Stimulated activated naive CD4-positive, alpha-beta T cell treated with Interleukin-2 at 50 U/mL for 16 hours (primary cell): ENCODE data around the gene KIF6.
"Not testable (repeated sequence)": the region's sequence is repeated elsewhere in the genome, so short reads cannot be mapped to it uniquely, and the experiment has no call there.

ENCODE experiments used
- DNase-seq: peaks from one replicate; lab custom pipeline; 2025; lab: John Stamatoyannopoulos, UW

The KIF6 gene

DNA sequence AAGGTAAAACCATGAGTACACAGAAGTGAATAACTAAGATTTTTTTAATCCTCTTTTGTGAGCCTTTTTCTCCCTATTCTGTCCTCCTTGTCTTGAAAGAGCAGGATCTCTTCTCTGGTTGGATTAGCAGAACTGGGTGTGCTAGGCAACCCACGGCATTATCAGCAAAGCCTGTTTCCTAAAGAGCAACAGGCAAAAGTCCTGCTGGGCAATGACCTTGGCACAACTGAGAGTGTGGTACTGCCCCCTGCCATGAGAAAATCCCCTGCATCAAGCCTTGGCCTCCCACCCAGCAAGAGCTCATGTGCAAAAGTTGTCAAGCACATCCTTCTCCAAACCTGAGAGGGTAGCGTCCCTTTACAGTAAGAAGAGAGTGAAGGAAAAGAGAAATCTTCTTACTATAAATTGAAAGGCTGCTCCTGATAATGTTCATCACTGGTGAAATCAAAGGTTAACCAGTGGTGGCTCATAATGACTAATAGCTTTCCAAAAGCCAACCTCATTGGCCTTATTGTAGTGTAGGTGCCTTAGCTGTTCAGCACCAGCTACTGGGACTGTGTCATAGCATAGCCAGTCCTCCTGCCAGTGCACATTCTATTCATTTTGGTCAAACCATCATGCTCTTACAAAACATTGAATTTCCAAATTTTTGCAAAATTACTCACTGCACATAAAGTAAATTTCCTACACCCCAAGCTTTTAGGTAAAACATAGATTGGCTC, 17.1 kb downstream of the KIF6 start:
- no peak for DNase-seq

DNA sequence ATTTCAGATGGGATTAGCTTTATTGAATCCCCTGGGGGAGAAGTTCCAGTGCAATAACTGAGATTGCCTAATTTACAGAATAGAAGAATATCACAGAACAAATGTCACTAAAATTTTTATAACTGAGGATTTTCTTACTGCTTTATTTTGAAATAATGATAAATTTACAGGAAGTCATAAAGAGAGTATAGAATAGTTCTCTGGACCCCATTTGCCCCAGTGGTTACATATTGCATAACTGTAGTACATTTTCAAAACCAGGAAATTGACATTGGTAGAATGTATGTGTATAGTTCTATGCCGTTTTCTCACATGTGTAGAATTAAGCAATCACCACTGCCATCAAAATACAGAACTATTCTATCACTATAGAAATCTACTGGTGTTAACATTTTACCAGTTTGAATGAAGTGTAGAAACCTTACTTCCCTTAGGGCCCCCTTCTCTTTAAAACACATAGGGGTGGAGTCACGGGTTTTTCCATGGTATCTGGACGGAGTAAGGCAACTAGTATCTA, 18.3 kb downstream of the KIF6 start:
- DNase-seq = no peak

DNA sequence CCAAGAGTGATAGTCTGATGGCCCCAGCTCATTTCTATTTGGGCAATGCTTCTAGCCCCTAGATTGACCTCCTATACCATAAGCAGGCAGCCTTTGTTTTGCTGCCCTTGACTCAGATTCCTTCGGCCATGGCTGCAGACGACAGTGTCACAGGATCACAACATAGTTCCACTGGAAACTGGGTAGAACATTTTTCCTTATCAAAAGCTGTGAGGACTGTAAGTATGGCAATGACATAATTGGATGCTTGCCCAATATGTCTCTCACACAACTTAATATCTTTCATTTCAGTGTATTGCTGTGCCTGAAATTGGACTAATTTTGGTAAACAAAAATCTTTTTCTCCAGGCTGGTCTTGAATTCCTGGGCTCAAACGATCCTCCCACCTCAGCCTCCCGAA, 22.9 kb downstream of the KIF6 start:
- no peak for DNase-seq

DNA sequence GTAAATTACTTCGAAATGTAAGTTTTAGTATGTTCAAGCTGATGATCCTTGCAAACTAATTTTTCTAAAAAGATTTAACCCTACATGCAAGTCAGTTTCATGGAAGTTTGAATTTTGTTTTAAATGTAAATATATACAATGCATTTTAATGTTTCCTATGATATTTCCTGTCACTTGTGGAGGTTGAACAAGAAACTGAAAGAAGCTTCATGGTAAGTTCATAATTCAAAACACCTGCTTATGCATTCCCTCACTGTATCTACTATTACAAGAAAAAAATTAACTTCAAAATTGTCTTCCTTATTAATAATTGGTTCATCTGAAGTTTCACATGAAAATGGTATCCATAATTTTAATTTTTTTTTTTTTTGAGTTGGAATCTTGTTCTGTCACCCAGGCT, 24.8 kb downstream of the KIF6 start:
- no peak for DNase-seq

DNA sequence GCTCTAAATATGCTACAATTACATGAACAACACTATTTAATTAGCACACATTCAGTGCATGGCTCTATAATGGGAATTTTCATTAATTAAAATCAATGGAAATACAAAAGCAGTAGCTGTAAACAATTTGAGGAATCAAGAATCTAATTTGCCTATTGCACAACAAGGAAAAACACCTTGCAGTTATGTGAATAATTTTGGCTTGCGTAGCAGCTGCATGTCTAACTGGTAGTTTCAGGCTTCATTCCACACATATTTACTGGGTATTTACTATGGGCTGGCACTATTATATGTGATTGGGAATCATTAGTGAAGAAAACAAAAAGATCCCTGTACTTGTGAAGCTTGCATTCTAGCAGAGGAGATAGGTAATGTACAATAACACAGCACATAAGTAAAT, 26.4 kb downstream of the KIF6 start:
- DNase-seq = no peak

DNA sequence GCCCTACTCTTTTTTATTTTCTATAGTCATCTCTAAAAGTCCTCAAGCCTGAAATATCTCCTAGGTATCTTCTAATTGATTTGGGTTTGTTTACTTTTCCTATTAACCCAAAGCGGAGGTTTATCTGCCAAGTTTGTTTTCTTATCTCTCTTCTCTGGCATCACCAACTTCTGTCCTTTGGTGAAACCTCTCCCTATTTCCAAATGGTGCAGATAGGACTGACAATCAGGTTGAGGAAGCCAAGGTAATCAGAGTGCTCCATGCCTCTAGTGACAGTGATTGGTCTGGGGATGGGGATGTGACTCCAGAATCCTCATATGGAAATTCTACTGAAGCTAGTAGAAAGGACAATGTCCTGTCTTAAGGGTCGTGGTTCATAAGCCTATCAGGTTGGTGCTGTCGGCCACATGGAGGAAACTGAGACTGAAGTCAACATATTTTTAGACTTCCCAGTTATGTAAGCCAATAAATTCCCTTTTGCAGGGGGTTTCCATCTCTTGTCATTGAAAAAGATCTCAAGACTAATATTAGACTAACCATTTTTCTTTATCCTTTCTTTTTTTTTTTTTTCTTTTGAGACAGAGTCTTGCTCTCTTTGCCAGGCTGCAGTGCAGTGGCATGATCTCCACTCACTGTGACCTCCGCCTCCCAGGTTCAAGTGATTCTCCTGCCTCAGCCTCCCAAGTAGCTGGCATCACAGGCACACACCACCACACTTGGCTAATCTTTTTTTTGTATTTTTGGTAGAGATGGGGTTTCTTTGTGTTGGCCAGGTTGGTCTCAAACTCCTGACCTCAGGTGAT, 28.0 kb downstream of the KIF6 start:
- no peak for DNase-seq

DNA sequence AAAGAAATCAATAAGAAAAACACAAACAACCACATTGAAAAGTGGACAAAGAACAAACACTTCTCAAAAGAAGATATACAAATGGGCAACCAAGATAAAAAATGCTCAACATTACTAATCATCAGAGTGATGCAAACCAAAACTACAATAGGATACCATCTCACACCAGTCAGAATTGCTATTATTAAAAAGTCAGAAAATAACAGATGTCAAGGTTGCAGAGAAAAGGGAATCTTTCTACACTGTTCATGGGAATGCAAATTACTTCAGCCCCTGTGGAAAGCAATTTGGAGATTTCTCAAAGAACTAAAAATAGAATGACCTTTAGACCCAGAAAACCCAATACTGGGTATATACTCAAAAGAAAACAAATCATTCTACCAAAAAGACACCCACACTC, 29.8 kb downstream of the KIF6 start:
- no peak for DNase-seq

DNA sequence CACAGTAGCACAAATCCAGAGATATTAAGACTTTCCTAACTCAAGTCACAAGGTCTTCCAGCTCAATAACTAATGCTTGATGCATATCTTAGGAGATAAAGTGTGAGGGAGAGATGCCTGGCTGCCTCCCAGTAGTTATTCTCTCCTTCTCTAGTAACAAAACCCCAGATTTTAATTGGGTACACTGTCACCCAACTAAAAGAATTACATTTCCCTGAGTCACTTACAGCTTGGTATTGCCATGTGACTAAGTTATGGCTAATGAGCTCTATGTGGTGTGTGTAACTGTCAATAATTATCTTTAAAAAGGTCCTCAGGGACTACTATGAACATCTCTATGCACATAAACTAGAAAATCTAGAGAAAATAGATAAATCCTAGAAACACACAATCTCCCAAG, 32.0 kb downstream of the KIF6 start:
- DNase-seq = no peak

DNA sequence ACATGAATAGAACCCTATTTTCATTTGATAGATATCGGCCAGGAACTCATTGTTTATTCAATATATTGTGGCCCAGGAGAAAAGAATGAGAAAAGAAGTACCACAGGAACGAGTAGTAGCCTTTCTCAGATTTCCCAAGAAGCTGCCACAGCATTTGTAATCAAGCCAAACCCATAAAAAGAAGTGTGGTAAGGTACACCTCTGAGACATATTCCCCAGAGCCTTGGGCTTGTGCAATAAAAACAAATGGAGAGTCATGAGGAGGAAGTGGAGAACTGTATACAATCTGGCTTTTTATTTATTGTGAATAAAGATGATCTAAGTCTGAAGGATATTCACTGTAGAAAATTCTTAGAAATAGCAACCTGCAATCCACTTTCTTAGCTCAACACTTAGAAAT, 36.7 kb downstream of the KIF6 start:
- no peak for DNase-seq

DNA sequence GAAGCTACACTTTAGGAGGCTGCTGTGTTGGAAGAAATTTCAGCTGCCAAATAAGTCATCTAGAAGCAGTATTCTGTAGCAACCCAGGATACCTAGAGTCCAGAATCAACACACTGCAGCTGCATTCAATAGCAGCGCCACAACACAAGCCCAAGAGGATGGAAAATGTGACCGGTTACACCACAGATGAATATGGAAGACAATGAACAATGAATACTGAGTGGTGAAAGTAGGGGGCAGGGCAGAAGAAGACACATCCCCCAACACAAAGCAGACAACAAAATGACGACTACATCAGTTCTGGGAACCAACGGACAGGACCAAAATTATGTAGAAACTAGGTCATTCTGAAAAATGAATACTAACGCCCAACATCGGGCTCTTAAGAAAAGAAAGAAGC, 38.2 kb downstream of the KIF6 start:
- DNase-seq = no peak

DNA sequence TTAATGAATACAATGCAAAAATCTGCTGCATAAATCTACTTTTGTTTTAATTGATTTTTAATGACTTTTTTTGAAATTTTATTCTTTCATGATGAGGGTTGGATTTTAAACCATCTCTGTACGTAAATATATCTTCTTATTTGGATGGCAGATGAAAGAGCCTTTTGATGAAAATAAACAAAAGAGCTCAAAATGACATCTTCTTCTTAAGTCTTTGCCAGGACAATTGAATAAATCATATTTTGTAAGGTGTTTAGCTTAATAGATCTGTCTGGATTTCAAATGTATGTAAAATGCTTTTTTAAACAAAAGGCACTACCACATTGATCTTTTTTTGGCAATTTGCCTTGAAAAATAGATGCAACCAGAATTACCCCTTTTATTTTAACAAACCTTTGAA, 39.3 kb downstream of the KIF6 start:
- no peak for DNase-seq

DNA sequence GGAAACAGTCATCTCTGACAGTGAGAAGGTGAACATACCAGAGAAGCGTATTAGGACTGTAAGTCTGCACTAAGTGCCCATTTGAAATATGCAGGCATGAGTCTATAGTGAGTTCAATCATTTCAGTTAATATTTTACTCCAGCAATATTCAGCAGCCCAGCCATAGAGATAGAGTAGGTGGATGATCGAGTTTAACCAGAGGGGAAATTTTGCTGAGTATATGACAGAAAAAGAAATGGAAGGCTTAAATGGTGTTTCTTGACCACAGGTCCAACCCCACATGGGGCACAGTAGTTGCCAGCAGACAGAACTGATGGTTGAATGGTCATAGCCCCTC, 39.8 kb downstream of the KIF6 start:
- DNase-seq = no peak

DNA sequence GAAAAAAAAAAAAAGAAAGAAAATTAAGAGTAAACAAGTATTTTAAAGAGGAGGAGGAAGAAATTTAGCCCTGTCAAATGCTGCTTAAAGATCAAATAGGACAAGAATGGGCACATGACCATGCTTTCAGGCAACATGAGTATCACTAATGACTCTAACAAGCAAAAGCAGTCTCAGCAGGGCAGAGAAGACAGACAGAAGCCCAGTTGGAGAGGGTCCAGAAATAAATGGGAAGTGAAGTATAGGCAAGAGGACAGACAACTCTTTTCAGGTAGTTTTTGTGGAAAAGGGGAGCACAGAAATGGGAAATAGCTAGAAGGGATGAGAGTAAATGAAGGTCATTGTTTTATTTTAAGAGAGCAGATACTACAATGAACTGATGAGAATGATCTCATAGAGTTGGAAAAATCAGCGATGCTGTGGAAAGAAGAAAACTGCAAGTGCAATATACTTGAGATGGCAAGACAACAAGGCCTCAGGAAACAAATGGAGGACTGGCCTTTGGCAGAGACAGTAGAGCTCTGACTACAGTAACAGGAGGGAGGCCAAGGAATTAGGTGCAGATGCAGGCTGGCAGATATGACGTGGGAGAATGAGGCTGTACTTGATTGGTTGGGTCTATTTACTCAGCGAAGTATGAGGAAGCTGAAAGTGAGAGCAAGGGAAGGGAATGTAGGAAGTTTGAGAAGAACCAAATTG, 40.3 kb downstream of the KIF6 start:
- DNase-seq = no peak

DNA sequence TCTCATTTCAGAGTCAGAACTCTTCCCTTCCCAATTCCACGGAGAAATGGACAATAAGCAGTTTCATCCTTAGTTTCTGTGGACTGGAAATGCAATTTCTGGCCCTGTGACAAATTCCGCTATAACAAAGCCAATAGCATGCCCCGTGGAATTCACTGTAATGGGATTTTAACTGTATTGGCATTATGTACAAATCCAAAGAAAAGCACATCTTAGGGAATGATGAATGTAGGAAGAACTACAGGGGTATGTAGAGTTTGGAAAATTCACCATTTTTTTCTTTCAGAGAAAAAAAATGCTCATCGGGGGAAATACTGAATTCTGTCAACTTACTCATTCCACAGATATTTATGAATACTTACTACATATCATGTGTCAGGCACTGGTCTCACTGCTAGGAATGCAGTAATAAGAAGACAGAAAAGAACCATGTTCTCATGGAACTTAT, 43.5 kb downstream of the KIF6 start:
- no peak for DNase-seq

DNA sequence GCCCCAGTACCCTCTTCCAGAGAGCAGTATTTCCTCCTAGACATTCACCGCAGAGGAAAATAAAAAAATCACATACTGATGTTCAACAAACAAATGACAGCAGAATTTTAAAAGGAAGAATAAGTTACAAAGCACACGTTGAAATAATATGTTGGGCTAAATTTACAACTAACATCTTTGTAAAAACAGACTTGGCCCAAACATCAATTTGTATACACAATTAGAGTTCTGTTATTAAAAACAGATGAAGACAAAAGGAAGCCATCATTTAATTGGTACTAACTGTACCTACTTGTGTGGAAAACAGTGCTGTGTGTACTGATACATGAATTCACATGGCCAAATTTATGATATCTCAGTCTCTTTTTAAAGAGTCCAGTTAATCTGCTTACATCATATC, 46.3 kb downstream of the KIF6 start:
- no peak for DNase-seq

DNA sequence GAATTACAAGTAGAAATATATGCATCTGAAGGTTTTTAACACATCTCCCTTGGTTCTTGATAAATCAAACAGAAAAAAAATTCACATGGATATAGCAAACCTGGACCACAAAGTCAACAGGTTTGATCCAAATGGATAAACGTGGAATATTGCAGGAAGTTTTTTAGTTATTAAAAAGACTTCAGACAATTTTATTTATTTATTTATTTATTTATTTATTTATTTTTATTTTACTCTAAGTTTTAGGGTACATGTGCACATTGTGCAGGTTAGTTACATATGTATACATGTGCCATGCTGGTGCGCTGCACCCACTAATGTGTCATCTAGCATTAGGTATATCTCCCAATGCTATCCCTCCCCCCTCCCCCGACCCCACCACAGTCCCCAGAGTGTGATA, 47.9 kb downstream of the KIF6 start:
- DNase-seq = not testable (repeated sequence)

DNA sequence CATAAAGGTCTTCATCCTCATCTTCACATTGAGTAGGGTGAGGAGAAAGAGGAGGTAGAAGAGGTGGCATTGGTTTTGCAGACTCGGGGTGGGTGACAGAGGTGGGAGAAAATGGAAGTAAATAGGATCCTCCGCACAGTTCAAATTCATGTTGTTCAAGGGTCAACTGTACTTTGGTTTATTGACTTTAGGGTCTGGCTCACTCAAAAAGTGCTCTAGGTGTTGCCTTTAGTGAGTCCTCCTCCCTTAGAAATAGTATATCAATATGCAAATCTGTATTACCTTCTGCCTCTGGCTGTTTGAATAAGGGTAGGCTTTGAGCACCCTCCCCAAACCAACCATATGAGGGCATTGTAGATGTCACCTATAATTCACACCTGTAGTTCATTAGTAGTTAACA, 54.7 kb downstream of the KIF6 start:
- no peak for DNase-seq

DNA sequence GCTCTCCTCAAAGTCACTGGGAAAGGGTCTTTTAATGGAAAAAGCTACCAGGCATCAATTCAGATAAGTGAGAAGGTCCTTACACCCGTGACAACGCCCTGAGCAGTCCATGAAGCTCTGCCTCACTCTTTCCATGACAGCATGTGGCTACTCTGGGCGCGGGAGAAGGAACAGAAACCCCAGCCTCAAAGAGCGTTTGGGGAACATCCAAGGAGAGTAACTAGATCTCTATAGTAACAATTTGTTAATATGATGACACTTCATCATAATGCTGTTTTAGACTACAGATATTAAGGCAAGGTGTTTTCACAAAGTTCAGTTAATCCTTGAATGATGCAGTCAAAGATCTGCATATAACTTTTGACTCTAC, 55.2 kb downstream of the KIF6 start:
- DNase-seq = no peak

DNA sequence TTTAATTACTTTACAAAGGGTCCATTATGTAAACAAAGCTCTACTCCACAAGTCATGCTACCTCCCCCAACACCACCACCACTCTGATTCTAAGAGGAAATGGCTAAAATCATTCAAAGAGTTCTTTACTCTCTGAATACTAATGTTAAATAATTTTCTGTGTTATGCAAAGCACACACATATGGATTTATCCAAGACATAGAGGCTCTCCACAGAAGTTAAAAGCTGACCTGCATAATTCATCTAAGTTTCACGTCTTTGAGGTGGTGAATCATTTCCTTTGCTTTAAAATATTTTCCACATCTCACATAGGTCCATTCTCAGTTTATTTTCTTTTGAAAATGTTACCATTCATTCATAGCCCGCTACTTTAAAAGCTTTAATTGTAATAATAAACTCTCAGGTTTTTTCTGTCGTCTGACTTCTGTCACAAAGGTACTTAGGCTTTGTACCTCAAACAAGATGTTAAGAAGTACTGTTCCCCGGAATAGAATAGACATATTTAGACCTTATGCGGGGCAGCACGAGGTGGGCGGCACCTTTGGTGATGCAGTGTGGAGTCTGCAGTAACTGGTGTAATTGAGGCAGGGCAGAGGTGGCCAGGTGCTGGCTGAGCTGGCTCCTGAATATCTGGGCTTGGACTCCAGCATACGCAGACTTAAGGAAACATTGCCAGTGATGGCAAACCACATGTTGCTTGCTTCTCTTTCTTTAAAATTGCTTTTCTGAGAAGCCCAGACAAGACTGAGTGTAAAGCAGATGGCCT, 55.8 kb downstream of the KIF6 start:
- no peak for DNase-seq

DNA sequence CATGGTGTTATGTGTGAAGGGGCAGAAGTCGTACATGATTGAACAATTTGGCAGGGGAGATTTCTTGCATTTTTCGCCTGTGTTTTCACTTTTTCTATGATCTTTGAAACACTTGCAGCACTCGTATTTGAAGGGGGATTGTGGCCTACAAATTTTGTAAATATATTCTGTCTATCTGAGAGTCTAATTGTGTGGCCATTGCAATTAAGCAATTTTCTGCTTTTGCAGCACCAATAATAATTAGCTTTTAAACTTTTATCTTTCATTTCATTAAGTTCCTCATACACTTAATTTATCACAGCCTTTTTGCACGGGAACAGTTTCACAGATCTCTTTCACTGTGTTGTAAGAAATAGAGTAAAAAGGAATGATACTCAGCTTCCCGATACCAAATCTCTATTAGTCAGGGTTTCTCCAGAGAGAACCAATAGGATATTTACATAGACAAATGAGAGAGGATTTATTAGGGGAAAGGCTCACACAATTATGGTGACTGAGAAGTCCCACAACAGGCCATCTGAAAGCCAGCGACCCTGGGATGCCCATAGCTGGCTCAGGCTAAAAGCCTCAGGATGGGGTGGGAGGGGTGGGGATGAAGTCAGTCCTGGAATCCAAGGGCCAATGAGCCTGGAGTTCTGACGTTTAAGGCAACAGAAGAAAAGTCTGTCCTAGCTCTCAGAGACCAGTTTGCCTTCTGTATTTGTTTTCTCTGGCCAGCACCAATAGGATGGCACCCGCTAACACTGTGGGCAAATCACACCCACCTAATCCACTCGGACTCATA, 58.3 kb downstream of the KIF6 start:
- no peak for DNase-seq

DNA sequence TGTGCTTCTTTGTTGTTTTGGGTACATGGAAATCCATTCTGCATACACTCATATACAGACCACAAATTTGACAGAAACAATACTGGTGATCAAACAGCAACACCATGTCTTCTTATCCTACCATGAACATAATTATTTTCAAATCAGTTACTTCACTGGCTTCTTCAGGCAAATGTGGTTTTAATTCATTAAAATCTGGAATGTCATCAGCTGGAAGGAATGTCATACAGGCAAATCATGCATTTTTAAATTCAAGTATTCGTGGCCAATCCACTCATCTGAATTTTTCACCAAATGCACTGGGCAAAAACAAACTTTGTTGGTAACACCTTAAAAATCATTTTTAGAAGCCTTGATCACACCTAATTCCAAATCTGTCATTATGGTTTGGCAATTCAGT, 59.3 kb downstream of the KIF6 start:
- DNase-seq = no peak

DNA sequence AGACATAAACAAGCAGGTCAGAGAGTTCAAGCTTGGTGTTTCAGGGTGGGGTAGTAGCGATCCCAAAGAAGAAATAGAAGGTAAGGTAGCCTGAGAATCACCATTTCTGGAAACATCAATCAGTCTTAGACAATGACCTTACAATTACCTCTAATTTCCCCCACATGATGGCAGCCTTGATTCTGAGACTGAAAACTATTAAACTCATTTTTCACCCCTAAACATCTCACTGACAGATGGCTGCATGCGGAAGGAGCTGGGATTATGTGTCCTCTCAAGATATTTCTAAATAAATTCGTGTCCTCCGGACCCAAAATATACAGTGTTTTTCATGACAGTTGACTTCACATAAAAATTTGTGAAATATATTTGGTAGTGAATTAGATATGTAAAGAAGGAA, 61.0 kb downstream of the KIF6 start:
- DNase-seq = no peak
